GM18907 (cell line): ENCODE data around the gene LRR1.
A peak's percentile ranks its signal among the peaks of the same experiment; 100 is the strongest.
"Not testable (repeated sequence)": the region's sequence is repeated elsewhere in the genome, so short reads cannot be mapped to it uniquely, and the experiment has no call there.

Source experiments
- ATAC-seq: cut with Tn5 transposase; IDR thresholded peaks from one replicate; pipeline ENCODE4 v1.9.1; 2021; ENCODE audit warnings: mild to moderate bottlenecking, moderate library complexity; ENCODE audit not compliant: unreplicated experiment

Gene LRR1

DNA sequence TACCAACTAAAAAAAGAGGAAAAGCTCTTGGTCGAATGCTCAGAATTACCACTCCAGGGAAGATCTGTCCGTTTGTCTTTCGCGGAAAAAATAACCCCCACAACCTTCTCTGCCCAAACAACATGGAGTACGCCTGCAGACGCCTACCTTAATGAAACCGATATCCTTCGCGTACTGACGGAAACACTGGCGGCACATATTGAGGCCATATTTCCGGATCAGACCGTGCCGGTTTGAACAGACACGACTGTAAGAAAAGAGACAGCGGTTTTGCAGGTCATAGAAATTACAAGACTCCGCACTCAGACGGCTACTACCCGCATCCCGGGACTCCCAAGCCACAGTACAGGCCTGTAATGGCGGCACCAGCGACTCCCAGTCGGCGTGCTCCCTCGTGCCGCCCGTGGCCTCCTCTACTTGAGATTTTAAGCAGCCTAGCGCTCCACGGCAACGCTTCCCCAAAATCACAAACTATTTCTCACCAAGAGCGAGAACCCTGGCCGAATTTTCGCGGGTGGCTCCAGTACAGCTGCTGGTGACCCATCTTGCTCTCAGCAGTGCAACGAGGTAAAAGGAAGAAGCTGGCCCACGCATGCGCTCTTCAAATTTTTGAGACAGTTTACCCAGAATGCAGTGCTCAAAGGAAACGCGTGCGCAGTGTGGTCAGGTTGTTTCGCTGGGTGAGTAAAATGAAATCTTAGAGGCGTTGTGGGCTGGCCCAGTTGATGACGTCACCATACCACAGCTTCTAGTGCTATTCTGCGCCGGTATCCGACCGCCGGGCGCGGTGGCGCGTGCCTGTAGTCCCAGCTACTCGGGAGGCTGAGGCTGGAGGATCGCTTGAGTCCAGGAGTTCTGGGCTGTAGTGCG is 12.7 kb upstream of the LRR1 start, which contains the start of gene RPS29:
Gene RPS29, minus strand, starts transcription at position 578 of the 870 bp plus-strand sequence. Its CDS starts 34 bp downstream, at position 544.
- peak; percentile 91 for ATAC-seq

- peak; percentile 44 for ATAC-seq
These were observed 11.9 kb upstream of the LRR1 start for GRCh38 chr14:49586673-49587460.

GRCh38 chr14:49589387-49589786 is 9.4 kb upstream of the LRR1 start:
- ATAC-seq, result no peak

DNA sequence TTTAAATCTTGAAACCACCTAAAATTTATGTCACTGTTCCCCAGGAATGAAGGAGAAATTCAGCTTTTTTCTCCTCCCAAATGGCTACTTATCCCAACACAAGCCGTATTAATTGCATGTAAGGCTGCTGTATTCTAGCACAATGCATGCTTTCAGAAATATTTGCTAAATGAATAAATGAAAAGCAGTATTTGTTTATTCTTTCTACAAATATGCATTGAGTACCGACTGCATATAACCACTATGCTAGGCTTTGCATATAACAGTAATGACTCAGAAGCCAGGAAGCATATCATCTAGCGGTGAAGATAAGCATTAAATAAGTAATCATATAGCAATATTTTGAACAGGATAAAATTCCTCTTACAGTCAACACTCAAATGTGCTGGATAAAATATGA is 5.7 kb upstream of the LRR1 start:
- no peak for ATAC-seq

GRCh38 chr14:49594347-49595091 is 4.2 kb upstream of the LRR1 start:
- ATAC-seq, result no peak

DNA sequence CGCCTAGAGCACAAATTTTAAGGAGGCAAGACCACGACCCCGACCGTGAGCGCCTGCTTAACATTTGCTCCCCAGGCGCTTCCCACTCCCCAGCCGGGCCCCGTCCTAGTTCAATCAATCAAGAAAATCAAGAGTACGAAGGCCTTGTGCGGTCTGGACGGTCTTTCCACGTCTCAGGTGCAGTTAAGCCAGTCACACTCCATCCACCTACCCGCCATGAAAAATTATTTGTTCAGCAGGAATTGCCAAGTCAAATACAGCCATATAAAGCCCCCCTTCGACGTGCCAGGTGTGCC is 603 bp upstream of the LRR1 start:
- ATAC-seq, result peak; percentile 1

DNA sequence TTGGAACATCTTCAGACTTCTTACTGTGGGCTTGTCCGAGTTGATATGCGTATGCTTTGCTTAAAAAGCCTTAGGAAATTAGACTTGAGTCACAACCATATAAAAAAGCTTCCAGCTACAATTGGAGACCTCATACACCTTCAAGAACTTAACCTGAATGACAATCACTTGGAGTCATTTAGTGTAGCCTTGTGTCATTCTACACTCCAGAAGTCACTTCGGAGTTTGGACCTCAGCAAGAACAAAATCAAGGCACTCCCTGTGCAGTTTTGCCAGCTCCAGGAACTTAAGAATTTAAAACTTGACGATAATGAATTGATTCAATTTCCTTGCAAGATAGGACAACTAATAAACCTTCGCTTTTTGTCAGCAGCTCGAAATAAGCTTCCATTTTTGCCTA is 8.8 kb downstream of the LRR1 start:
- no peak for ATAC-seq

DNA sequence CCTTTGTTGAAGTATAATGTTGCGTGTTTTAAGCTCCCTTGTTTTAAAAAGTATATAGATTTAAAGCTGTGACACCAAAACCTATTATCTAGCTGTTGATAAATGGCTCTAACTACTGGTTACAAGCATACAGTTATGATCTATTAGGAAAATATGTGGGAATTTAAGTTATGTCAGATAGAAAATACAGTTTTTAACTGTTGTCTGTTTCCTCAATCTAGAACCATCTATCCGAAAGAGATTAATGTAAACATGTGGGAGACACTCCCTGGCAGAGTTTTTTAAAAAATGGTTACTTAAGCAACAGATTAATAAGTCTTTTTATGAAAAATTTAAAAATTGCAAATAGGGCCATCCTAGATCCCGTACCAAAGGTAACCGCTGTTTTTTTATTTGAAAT is 13.5 kb downstream of the LRR1 start:
- no peak for ATAC-seq

- ATAC-seq, result no peak
These were observed 13.9 kb downstream of the LRR1 start for GRCh38 chr14:49612671-49613070.

DNA sequence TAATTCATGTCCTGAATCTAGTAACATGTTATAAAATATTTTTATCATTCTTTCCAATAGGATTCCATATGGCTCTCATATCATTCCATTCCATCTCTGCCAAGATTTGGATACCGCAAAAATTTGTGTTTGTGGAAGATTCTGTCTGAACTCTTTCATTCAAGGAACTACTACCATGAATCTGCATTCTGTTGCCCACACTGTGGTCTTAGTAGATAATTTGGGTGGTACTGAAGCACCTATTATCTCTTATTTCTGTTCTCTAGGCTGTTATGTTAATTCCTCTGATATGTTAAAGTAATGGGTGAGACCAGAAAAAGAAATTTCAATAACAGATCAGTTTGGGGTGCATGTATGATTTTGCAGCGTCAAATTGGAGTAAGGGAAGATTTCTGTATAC is 15.5 kb downstream of the LRR1 start:
- ATAC-seq, result no peak

DNA sequence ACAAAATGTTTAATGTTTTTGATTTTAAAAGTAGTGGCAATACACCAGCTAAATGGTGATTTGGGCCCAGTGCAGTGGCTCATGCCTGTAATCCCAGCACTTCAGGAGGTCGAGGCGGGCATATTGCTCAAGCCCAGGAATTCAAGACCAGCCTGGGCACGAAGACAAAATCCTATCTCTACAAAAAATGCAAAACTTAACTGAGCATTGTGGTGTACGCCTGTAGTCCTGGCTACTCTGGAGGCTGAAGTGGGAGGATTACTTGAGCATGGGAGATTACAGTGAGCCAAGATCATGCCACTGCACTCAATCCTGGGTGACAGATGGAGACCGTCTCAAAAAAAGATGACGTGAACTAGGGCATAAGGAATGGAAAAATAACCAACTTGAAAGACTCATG is 17.0 kb downstream of the LRR1 start:
- ATAC-seq, result no peak

DNA sequence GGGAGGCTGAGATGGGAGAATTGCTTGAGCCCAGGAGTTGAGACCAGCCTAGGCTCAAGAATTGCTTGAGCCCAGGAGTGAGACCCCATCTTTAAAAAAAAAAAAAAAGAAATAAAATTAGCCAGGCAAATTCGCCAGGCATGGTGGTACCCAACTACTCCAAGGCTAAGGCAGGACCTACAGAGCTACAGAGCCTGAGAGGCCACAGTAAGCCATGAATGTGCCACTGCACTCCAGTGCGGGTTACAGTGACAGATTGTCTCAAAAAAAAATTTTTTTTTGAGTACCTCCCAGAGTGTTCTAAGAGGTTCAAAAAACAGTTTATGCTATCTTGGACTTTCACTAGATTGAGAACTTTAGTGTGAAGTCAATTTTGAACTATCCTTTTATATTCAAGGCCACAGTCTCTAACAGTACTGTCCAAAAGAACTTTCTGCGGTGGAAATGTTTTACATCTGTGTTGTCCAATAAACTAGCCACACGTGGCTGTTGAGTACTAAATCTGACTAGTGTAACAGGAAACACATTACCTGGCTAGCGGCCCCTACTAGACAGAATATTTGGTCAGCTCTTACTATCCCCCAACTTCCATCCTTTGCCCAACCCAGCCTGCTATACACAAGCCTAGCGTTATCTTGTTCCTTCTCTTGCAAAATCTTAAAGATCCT is 19.2 kb downstream of the LRR1 start:
- no peak for ATAC-seq

GRCh38 chr14:49619273-49619672 is 20.5 kb downstream of the LRR1 start:
- ATAC-seq, result not testable (repeated sequence)

DNA sequence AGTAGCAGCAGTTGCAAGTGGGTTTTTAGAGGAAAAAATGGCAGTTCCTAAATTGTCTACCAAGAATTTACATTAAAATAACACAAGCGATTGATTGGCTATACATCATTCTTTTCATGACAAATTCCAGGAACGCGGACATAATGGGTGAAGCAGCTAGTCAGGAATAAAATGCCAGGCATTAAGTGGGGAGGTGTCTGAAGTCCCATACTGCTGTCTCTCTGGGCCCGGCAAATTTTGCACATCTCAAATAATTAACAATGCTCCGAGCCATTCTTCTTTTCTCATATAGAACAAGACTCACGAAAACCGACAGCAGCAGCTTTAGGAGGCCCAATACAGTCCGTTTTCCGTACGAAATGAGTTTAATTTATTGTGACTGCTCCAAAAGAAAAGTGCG is 21.0 kb downstream of the LRR1 start:
- ATAC-seq, result no peak

DNA sequence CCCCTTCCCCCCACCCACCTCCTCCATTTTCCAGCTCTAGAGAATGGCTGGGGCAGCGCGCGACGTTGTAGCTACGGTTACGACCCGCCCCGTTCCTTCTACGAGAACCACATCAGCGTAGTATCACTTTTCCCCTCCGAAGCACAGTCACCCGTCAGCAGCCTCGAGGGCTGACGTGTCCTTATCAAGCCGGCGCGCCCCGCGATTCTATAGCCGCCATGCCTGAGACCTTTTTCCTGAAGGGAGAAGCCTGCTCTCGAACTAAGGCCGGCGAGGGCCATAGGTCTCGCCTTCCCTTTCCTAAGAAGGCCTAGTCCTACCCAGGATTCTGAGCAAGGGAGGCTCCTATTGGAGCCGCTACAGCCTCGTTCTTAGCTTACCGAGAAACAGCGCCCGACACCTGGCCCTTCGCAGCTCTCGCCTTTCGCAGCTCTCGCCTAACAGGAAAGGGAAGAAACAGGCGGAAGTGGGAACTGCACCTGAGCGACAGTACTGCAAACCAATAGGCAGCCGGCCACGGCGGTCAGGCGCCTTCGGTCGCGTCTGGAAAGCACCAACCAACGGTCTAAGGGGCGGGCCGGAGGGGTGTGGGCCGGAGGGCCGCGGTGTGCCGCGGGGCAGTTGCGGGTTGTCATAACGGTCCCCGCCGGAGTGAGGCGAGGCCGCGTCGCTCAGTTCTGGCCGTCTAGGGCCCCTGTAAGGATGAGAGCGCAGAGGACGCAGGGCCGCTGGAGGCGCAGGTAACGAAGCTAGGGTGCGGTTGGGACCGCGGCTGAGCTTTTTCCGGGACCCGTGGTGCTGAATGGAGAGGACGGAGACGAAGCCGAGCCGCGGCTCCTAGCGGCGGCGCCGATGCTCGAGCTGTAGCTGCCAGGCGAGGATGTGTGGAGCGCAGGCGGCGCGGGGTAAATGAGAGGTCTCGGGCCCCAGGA is 21.7 kb downstream of the LRR1 start, which contains the start of the genes MGAT2 and RPL36AL:
Gene MGAT2, plus strand, starts transcription at position 618 of the 932 bp plus-strand sequence. CDS start 470 bp downstream, outside the sequence.
Gene RPL36AL, minus strand, starts transcription at position 445 of the 932 bp plus-strand sequence. CDS start 1,522 bp downstream, outside the sequence.
- ATAC-seq, result peak; percentile 95

- ATAC-seq, result peak; percentile 35
These were observed 22.6 kb downstream of the LRR1 start for GRCh38 chr14:49621114-49621881.

DNA sequence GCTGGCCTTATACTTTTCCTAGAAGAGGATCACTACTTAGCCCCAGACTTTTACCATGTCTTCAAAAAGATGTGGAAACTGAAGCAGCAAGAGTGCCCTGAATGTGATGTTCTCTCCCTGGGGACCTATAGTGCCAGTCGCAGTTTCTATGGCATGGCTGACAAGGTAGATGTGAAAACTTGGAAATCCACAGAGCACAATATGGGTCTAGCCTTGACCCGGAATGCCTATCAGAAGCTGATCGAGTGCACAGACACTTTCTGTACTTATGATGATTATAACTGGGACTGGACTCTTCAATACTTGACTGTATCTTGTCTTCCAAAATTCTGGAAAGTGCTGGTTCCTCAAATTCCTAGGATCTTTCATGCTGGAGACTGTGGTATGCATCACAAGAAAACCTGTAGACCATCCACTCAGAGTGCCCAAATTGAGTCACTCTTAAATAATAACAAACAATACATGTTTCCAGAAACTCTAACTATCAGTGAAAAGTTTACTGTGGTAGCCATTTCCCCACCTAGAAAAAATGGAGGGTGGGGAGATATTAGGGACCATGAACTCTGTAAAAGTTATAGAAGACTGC is 23.4 kb downstream of the LRR1 start:
- no peak for ATAC-seq

- ATAC-seq, result no peak
These were observed 24.6 kb downstream of the LRR1 start for GRCh38 chr14:49623387-49623786.
